GM21825 (cell line): Measurements from ENCODE around the gene JAKMIP1.
"Not testable (repeated sequence)": the region's sequence is repeated elsewhere in the genome, so short reads cannot be mapped to it uniquely, and the experiment has no call there.

Experiments
- ATAC-seq: cut with Tn5 transposase; IDR thresholded peaks from one replicate; pipeline ENCODE4 v1.9.1; 2021; ENCODE audit warnings: mild to moderate bottlenecking, moderate library complexity; ENCODE audit not compliant: unreplicated experiment

JAKMIP1 gene

DNA sequence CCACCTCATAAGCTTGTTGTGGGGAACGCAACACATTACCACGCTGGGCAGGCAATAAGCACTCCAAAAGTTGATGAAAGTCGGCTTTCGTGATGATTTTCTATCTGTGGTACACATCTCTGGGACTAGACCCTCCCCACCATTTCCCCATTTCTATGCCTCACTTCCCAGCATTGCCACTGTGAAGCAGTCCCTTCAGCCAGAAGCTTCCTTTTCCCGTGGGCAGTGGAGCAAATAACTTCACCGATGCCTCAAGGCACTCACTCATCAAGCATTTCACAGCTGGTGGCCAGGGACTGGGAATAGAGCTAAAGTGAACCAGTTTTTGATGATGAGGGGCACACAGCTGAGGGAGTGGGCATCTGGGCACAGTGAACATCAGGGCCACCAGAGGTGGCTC is 201.0 kb downstream of the JAKMIP1 start:
- no peak for ATAC-seq

DNA sequence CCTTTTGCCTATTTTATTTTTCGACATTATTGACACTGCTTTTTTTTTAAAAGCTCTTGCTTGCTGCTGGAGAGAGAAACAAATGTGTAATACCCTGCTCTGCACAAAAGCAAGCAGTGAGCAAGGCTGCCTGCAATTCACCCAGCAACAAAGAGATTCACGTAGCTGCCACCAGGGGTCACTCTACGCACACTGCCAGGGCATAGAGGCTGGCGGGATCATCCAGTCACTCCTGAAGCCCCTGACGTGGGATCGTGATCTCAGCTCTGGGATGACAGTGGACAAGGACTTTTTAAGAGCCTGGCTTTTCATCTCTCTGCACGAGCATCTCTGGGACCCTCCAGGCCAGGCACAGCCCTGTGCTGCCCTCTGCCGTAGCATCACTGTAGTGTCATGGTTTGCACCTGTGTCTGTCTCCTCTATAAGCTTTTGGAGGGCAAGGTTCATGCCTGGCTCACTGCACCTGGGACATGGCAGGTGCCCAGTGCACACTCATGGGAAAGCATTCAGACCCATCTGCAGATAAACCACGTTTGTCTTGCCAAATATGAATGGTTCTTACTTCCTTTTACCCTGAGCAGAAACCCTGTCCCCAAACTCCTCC is 201.9 kb downstream of the JAKMIP1 start:
- peak; percentile 73 for ATAC-seq

DNA sequence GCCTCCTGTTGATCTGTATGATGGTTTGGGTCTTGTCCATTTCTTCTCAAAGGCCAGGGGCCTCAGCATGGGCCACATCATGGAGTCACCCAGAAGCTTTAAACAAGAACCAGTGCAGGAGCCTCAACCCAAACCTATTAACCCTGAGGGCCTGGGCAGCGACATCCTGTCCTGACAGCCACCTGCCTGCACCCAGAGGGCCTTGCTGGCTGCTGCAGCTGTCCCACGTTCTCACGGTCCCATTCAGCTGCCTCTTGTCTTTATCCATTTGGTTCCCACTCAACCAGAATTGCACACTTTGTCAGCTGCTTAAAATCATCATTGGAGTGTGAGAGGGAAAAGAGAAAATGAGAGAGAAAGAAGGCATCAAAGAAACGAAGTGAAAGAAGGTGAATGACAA is 203.7 kb downstream of the JAKMIP1 start:
- no peak for ATAC-seq

DNA sequence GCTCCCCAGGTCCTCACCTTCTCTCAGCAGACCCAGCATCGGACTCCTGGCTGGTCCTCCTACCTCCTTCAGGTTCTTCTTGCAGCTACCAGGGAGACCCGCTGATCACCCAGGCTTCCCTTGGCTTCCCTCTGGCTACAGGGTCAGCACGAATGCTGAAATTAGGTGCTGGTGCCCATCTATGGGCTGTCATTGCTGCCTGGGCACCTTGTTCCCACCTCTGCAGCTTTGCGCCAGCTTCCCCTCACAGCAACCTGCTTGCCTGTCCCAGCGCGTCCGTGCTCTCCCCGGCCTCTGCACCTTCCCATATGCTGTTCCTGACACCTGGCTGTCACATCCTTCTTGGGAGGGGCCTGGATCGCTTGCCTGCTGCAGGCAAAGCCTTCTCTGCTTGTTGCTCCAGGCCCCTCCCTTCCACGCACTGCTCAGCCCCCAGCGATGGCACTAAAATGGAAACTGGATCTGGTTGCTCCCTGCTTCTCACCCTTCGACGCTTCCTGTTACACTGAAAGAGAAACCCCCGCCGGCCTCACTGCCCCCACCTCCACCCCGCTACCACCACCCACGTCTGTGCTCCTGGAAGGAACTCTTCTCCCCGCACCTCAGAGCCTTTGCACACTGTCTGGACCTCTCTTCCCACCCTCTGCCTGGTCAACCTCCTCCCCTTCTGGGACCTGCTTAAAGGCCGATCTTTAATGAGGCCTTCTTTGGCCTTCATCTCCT is 204.3 kb downstream of the JAKMIP1 start:
- ATAC-seq = no peak

DNA sequence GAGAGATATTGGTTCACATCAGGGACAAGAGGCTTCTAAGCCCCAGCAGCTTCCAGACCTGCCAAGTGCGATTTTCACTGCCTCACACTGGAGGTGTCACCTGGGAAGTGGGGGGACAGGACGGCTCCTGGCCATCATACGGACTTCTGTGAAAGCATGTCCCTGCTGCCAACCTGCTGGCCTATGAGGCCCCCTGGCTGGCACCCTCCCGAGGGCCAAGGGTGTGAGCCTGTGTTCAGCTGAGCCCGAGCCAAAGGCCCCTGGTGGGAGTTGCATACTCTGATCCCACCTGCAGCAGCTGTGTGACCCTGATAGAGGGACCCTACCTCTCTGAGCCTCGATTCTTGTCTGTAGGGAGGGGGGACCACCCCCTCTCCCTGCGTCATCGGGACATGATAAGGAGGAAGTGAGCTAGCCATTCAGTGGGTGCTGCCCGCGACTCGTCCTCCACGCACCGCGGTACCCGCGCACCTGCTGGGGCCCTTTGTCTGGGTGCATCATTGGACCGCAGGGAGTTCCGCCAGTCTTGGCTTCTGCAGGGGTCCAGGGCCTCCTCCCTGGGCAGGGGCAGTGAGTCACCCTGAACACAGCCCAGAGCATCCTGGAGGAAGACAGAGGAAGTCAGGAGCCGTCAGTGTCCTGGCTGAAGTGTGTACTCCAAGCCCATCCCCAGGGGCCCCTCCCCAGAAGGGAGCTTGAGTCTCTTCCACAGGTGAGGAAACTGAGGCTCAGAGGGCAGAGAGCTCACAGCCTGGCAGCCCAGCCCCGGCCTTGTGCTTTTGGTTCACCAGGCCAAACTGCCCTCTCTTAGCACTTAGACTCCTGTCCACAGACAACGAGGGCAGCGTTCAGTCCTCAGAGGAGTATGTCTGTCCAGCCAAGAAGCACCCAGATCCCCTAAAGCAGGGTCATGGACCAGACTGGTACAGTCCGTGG is 206.2 kb downstream of the JAKMIP1 start:
- ATAC-seq = no peak

DNA sequence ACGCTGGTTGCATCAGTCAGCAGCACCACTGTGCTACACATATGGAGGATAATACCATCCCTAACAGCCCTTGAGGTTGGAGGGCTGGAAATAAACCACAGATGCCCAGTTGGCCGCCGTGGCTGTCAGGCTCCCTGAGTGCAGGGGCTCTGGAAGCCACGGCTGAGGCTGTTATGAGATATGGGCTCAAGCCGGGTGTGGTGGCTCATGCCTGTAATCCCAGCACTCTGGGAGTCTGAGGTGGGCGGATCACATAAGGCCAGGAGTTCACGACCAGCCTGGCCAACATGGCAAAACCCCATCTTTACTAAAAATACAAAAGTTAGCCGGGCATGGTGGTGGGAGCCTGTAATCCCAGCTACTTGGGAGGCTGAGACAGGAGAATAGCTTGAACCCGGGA is 207.0 kb downstream of the JAKMIP1 start:
- ATAC-seq = not testable (repeated sequence)

DNA sequence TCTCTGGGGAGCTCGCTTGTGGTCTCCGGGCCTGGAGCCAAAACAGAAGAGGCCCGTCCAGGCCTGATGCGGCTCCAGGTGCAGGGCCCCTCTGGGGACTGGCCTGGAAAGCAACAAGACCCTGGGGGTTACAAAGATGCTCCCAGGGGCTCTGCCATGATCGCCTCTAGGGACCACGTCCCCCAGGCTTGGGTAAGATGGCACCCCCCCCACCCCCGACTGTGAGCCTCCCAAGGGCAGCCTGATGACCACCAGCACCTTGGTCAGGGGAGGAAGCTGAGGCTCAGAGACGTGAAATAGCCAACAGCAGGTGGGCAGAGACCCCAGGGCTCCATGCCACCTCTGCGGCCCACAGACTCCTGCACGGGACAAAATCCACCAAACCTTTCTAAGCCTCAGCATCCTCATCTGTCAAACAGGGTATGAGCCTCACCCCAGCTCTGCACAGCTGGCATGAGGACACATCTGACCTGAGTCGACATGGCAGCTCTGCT is 207.5 kb downstream of the JAKMIP1 start:
- no peak for ATAC-seq

DNA sequence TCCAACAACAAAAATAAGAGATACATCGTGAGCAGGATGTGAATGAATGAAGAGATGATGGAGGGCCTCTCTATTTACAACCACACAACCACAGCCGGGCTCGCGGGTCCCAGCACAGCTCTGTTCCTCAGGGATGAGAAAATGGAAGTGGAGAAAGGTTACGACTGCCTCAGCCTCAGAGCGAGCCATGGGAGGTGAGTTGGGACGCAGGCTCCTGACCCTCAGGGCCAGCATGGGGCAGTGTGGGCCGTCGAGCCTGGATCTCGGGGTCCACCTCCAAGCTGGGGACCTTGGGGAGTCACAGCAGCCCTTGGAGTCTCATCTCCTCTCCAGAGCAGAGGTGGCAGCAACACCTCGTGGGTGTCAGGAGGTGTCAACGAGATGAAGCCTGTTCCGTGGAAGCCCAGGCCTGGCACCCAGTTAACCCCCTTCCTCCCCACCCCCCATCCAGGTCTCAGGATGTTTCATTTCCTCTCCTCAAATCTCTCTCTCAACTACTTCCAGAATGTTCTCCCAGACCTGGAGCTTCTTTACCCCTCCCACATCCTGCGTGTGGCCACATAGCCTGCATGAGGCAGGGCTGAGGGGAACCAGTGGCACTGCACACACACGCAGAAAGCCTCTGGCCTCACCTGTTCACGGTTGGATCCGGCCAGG is 208.1 kb downstream of the JAKMIP1 start:
- ATAC-seq = no peak

DNA sequence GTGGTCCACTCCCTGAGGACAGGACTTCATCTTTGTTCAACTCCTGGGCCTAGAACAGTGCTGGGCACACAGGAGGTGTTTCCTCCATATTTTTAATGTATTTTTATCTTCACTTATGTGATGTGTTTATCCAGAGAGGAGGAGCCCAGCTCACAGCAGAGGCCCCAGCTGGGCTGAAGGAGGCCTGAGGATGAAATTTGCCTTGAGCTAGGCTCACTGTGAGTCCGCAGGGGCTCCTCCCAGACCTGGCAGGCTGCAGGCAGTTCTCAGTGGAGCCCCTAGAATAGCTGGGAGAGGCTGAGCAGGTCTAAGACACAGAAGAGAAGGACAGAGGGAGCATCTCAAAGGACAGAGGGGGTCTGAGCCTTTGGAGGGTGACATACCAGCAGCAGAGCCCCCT is 208.9 kb downstream of the JAKMIP1 start:
- ATAC-seq = no peak

DNA sequence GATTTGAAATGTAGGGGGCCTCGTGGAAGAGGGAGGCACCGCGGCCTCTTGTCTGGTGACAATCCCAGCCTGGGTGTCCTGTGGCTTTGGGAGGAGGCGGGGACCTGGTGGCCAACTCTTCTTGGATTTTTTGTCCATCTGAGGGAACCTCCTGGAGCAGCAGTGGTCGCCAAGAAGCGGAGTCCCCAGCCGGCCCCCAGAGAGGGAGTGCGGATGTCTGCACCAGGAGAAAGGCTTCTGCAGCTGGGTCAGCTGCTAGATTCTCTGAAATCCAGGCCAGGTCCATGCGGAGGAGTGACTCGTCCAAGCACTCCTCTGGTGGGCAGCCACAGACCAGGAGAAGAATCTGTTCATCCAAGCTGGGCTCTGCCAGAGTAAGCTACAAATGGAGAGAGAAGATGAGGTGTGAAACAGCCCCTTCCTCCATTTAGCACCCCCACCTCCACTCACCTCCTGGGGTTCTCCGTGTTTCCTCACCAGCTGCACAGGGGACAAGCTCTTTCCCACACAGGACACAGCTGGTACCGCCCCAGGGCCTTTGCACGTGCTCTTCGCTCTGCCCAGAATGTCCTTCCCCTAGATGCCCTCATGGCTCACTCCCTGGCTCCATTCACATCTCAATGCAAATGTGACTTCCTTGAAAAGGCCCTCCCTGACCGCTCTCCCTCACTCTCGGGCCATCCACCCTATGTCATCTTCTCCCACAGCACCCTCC is 209.7 kb downstream of the JAKMIP1 start:
- ATAC-seq = no peak

DNA sequence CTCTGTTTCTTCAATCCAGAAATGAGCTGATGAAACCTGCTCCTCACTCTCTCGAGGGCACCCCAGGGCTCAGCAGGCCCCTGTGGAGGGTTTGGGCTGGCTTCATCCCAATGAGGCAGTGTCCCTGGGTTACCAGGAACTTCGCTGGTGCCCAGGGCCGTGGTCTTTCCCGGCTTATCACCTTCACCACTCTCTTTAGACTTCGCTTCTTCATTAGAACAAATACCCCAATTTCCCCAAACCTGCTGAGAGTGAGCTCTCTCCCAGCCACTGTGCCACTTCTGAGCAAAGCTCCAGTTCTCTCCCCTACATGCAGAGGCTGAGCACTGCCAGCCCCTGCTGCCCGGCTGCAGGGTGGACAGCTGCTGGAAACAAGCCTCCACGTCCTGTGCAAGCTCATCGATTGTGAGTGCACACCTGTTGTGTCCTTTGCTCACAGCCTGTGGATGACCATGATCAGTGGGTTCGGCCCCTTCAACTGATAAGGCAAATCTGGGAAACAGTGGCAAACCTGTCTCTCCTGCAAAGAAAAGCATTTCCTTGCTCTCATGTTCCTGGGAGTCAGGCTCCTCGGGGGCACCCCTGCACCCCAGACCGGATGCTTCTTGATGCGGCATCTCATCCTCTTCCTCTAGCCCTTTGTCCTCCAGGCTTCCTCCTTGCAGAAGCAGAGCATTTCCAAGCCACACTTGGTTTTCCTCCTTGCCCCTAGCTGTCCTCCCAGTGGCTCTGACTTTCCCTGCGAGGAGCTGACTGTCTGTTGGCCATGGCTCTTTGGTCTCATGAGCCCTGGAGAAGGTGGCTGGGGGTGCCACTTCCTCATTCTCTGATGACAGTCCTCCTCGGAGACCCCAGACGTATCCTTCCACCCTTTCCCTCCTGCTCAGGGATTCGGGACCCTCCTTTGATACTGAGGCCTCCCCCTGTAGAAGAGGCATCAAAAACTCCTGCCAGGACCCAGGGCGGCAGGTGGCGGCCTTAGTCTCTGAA is 210.8 kb downstream of the JAKMIP1 start:
- ATAC-seq = no peak

DNA sequence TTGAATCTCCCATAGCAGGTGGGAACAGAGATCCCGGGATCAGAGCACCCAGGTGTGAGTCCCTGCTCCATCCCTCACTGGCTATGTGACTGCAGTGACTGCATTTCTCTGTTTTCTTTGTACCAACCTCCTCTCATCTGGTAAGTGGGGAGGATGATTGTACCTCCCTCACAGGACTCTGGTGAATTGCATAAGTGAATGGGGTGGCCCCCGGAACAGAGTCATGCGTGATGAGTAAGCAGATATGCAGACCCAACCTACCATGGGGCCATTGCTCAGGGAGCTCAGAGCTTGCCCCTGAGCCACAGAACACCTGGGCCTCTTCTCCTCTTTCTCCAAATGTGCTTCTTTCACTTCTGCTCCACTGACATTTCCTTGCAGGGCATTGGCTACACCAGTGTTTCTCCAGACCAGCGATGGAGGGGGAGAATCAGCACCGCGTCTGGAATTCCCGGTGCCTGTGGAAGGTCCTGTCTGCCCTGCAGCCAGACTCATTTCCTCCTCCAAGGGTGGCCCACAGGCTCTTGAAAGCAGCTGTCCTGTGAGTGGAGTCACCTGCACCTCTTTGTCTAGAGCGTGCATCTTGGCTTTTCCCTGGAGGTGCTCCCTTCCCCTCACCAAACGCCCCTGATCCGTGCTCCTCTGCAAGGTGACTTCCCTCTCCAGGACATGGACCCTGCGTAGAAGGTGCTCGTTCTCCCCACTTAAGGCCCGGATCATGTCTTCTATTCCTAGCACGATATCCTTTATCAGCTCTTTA is 212.1 kb downstream of the JAKMIP1 start:
- ATAC-seq = no peak

DNA sequence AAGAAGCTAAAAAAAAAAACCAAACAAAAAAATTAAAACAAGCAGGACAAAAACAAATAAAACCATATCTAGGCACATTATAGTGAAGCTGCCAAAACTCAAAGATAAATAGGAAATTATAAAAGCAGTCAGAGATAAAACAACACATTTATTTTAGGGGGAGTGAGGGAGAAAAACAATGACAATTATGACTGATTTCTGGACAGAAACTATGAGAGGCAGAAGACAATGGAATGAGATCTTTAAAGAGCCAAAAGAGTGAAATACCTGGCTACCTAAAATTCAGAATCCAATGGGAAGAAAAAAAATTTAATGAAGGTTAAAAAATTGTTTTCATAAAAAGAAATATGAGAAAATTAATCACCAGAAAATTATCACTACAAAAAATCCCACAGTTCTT is 215.5 kb downstream of the JAKMIP1 start:
- no peak for ATAC-seq

DNA sequence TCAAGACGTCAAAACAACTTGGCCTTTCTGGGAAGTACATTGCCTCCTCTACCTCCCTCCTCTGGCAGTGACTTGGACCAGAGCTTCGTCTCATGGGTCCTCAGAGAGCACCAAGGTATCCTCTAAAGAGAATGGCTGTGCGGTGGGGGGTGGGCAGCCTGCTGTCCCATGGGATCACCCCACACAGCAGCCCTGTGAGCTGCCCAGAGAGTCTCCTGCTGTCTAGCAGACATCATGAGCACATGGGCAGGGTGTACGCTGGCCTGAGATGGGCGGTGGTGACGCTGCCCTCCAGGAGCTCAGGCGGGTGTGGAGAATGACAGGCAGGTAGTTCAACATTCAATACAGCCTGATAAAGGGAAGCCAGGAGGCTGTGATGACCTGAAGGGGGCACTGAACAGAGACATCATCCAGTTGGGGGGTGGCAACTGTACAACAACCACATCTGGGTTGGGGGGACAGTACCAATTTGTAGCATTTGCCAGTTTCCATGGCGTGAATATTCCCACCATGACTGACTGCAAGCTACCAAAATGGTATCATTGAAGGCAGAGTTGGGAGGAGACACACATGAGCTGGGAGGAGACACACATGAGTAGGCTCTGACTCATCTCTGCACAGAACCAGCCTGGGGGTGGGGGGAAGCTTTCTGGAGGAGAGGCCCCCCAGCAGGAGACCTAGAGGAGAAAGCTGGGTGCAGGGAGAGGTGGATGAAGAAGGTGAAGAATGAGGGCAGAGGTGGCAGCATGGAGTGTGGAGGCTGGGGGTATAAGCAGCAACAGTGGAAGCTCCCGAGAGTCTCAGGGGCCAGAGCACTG is 218.0 kb downstream of the JAKMIP1 start:
- ATAC-seq = no peak

DNA sequence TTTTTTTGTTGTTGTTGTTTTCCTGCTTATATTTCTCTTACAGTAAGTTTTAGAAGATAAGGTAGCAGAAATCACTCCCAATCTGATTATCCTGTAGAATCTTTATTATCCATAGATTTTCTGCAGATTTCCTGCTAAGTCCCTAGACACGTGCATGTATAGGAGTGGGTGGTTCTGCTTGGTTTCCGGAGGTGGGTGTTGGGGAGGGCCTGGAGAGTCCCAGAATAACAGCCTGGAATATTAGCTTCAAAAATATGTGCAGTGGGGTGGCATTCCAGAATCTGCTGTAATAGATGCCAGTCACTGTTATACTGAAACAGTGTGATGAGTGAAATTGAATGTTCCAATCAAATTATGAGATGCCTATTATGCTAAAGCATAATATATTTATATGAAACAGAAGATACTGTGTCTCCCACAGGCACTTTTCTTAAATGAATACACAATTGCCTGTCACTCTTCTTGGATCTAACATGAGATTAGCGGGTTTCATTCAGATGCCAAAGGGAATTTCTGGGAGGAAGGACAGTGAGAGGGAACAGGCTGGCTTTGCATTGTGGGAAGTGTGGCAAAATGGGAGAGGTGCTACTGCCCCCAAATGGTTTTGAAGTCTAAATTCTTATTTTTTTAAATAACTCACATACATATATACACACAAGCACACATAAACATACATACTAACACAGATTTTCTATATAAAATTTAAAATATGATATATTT is 219.8 kb downstream of the JAKMIP1 start:
- no peak for ATAC-seq

DNA sequence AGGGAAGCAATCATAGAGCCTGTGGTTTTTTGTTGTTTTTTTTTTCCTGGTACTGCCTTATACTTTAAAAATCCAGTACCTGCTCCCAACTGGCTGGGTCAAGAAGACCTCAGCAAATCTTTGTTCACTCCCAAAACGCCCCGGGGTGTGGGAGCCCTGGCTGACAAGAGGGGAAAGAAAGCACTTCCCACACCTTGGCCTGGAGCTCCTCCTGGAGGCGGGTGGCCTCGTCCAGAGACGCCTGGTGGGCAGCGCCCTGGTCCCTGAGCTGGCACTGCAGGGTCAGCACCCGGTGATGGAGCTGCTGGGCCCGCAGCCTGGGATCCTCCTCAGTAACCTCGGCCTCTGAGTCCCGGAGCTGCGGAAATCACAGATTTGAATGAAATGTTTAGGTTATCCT is 220.4 kb downstream of the JAKMIP1 start:
- ATAC-seq = no peak

DNA sequence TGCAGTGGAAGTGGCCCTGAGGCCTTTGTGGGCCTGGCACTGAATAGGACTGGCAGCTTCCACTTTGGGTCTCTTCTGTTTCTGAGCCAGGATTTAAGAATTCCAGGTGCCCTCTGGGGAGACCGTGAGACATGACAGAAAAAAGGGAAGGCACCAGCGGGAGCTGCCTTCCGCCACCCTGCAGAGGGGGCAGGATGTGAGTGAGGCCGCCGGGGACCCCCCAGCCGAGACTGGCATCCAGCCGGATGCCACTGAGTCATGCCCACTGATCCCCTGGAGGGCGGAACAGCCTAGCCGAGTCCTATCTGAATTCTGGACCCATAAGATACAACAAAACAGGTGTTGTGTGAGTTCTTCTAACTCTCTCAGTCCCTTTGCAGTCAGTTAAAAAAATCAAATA is 223.4 kb downstream of the JAKMIP1 start:
- ATAC-seq = no peak
